ENCODE measurements around the gene VCL.
"Not testable (repeated sequence)": the region's sequence is repeated elsewhere in the genome, so short reads cannot be mapped to it uniquely, and the experiment has no call there.

VCL gene

DNA sequence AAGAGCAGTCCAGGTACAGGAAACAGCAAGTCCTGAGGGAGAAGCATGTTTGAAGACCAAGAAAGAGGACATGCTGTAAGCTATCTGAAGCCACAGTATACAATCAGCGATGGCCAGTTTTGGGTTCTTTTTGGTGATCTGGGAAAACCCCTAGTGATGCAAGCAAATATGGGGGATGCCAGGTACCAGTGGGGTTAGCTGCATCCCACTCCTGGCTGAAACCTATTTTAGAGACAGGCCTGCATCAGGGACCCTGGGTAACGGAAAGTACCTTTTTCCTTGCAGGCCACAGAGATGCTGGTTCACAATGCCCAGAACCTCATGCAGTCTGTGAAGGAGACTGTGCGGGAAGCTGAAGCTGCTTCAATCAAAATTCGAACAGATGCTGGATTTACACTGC is 119.8 kb downstream of the VCL start:
- DNase-seq, result no peak

DNA sequence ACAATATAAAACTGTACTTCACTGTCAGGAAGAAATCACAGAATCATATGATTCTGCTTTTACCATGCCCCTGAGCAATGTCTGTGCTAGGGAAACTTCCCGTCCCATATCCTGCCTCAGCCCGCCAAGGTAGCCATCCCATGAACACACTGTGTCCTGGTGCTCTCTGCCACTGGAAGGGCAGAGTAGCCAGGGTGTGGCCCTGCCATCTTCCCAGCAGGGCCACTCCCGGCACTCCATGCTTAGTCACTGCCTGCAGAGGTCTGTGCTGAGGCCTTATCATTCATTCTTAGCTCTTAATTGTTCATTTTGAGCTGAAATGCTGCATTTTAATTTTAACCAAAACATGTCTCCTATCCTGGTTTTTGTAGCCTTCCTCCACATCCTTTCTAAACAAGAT is 120.9 kb downstream of the VCL start:
- DNase-seq, result no peak

DNA sequence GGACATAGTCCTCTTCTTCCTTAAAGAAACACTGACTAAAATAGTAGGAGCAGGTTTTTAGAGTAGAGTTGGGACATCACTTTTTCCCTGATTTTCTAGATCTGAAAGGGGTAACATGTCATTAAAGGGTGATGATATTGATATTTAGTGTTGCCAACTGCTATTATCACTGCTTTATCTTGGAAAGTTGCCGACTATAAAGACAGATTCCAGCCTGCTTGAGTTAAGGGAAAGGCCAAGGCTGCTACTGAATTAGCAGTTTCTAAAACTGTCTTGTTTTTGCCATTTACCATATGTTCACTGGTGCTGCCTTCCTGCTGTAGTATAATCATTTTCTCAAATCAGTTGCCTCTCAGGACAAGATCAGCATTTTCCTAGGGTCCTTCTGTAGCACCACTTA is 123.0 kb downstream of the VCL start:
- DNase-seq, result no peak

DNA sequence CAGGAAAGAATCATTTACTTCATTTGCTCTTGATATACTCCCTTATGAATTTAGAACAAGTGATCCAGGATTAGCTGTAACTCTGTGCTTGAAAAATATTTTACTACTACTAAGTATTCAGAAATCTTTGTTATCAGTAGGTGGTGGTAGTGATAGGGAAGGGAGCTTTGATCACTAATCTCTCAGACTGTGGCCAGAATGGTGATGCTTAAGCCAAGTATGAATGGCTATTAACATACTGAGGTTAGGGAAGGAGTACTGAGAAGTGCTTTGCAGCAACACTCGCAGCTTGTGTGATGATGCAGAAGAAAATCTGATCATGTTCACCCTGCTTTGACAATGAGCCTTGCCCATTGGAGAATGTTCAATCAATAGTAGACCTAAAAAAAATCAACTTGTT is 123.5 kb downstream of the VCL start:
- no peak for DNase-seq

DNA sequence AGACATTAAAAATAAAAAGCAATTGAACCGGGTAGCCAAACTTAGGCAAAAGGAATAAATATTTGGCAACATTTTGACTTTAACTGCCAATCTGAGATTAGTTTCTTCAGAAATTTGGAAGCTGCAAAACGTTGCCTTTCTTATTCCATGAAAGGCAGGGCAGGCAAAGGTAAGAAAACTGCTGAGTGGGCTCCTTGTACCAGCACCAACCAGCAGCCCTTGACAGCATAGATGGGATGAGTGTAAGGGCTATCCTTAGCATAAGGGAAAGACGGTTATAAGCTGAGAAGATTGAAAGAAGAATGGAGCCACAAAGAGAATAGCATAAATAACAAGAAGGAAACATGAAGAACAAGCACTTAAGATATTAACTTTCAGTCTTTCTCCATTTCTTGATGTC is 124.1 kb downstream of the VCL start:
- DNase-seq, result no peak

DNA sequence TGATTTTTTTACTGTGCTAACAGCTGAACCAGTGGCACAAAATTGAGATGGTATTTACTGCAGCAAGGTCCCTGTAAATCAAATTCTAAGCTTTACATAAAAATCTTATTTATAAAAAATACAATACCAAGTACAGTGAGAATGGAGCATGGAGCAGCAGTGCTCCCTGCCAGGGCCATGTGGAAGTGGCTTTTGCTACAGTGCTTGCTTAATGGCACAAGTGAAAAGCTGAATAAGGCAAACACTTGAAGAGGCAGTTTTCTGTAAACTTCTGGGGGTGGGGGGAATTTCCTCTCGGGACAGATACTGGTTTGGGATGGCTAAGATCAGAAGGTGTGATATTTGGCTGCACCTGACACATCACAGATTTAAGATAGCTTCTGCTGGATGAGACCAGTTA is 125.2 kb downstream of the VCL start:
- DNase-seq, result no peak

DNA sequence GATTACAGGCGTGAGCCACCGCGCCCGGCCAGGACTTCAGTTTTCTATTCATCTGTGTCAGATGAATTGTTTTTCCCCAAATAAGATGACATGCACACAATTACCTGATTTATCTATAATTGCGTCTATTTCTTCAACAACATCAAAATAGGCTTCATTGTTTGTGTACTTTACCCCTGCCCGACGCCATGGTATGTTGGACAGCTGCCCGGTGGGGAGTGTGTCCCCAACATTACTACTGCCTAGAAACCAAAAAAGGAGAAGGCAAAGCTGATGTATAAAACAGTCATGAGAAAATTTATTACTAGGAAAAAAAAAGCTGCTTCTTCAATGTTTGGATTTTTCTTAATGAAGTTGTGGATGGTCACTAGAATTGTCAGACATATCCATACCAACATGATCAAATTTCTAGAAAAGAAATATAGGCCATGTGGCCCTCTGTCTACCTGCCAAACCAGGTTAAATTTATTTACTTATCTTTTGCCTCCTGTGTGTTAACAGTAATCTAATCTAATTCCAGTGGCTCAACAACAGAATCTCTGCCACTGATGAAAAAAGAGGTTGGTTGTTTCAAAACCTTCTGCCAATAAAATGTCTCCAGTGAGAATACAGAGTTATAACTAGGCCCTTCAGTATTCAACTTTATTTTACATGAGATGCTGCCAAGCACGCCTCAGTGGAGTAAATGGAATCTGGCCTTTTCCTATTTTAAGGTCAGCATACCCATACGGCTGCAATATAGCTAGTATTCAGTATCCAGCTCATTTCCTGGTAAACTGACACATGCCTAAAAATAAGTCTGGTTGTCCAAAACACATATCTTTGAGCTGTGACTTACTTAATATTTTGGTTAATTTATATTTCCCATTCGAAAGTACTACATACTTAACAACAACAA is 136.3 kb downstream of the VCL start:
- DNase-seq, result peak; percentile 18

DNA sequence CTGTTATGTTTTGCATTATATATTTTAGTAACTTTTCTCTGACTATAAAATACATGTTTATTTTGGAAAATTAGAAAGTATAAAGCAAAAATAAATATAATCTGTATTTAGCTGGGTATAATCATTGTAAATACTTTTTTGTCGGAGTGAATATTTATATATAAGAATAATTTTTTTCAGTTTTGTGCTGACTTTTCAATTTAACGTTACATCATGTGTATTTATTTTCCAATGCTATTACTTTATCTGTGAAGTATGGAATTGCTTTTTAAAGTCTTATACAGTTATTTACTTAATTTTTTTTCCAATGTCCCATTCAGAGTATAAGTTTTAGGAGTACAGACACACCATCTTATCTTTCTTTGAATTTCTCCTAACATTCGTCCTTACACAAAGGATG is 137.5 kb downstream of the VCL start:
- DNase-seq, result no peak

DNA sequence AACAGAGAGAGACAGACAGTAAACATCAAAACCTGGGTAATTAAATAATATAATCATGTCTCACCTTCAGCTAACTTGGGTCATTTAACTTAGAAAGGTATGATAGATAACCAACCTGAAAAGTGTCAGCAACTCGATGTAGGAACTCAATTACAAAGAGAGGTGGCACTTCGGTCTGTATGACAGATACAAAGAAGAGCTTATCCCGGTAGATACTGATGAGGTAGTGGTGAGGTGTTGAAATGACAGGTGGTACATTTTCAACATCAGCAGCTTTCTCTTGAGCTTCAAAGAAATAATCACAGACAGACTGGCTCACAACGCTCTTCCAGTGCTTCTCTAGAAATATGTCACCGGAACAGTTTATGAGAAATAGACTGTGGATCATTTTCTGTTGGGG is 140.1 kb downstream of the VCL start:
- peak; percentile 4 for DNase-seq

DNA sequence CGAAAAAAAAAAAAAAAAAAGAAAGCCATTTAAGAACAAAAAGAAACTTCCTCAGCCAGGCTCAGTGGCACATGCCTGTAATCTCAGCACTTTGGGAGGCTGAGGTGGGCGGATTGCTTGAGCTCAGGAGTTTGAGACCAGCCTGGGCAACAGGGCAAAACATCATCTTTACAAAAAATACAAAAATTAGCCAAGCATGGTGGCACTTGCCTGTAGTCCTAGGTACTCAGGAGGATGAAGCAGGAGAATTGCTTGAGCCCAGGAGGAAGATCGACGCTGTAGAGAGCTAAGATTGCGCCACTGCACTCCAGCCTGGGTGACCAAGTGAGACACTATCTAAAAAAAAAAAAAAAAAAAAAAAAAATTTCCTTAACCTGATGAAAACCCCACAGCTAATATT is 140.7 kb downstream of the VCL start:
- not testable (repeated sequence) for DNase-seq

DNA sequence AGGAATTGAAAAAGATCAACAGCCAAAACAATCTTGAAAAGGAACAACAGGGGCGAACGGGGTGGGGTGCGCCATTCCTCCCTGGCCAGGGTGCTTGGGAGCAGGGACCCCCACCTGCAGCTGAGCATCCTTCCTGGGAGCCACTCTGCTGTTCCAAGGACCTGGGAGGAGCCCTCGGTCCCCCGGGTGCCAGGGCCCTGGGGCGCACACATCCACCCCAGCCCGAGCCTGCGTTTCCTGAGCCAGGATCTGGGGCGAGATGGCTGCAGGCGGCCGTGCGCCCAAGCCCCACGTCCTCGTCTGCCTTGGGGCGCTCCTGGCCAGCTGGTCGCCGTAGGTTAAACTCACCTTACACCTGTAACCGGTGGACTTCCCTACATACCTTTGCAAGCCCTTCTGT is 142.1 kb downstream of the VCL start:
- no peak for DNase-seq

DNA sequence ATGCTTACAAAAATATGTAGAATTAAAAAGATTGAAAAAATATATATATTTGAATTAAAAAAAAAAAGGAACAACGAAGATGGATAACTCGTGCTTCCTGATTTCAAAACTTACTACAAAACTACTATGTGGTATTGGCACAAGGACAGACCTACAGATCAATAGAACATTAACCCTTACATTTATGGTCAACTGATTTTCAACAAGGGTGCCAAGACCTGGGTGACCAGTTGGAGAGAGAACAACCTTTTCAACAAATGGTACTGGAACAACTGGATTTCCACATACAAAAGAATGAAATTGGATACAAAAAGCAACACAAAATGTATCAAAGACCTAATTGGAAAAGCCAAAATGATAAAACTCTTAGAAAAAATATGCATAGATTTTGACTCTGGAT is 142.6 kb downstream of the VCL start:
- no peak for DNase-seq

DNA sequence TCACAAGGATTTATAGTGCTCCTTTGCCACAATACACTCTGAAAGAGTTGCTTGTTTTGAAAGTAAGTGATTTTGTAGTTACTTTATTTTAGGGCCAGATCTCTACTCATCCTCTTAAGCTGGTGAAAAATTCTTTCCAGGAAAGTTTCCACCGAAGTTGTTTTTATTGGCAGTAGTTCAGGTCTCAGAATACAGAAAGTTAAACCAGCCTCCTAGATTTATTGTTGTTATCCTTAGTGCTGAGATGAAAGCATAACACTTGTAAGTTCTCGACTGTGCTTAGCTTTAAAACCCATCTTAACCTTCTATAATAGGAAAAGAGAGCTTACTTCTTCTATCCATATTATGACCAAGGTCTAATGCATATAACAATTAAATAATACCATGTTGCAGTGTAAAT is 147.2 kb downstream of the VCL start:
- no peak for DNase-seq

DNA sequence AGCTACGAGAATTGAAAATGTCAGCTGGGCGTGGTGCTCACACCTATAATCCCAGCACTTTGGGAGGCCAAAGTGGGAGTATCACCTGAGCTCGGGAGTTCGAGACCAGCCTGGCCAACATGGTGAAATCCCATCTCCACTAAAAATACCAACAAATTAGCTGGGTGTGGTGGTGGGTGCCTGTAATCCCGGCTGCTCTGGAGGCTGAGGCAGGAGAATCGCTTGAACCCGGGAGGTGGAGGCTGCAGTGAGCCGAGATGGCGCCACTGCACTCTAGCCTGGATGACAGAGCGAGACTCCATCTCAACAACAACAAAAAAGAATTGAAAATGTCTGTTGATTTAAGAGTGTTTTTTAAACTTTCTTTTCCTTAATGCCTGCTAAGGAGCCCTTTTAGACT is 149.1 kb downstream of the VCL start:
- DNase-seq, result not testable (repeated sequence)

DNA sequence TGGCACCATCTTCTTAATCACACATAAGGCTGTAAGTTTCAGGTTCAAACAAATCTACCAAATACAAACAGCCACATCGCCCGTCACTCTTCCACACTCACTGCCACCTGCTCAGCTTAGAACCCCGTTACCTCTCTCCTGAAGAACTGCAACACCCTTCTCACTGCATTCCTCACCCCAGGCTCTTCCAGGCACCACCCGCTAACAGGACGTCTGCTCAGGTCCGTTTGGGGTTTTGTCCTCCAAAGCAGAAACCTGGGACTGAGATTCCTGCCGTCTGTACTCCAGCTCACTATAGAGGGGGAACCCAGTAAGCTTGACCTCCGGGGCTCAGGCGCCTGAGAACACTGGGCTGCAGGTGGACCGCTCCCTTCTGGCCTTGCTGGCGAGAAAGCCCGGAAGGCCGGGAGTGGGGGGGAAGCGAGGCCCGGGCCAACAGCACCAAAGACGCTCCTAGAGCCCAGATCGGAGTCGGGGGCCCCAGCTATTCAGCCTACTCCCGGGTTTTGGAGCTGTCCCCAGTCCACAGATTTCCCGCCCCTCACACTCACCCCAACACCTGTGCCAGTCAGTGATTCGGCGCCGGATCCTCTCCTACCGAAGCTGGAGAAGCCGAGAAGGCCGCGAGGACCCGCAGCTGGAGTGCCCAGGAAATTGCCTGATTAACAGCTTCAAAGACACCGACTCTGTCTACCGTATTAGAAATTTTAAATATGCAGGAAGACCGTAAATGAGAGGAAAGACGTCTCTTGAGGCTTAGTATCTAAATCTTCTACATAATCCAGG is 152.5 kb downstream of the VCL start, which contains the start of gene AP3M1:
TSS of gene AP3M1 (minus strand) at position 625 of the 786 bp plus-strand sequence. CDS start 12,449 bp downstream, outside the sequence.
- peak; percentile 92 for DNase-seq

DNA sequence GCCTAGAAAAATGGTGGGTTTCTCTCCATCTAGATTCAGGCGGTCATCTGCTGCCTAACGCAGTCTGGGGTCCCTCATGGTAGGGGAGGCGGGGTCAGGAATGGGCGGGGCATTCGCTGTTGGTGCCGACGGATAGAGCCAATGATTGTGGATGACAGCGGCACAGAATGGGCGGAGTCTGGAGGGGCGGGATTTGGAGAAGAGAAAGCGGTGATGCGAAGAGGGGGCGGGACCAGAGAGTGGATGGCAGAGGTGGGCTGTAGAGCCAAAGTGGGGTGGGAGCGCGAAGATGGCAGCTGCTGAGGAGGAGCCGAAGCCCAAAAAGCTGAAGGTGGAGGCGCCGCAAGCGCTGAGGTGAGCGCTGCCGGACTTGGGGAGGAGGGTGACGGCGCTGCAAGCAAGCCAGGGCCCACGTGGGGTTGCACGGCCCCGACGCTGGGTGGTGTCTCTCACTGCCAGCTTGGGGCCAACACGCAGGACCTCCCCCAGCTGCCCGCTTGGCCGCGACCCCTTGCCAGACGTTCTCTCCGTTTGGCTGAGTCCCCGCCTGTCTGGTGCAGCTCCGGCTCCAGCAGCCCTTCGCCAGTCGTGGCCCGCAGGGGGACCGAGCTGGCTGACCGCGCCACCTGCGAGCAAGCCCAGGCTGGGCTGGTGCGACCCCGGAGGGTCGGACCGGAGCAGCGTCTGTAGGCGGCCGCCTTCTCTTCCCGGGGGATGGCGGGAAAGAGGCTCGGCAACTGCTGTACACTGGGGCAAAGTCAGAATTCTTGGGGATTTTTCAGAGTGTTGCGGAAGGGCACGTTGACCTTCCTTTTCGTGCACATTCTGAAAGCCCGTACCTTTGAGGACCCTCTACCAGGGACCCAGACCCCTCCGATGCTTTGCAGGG is 153.3 kb downstream of the VCL start, which contains the start of gene ADK:
TSS of gene ADK (plus strand) at position 232 of the 889 bp plus-strand sequence. CDS start at position 290, 58 bp downstream.
- peak; percentile 99 for DNase-seq

DNA sequence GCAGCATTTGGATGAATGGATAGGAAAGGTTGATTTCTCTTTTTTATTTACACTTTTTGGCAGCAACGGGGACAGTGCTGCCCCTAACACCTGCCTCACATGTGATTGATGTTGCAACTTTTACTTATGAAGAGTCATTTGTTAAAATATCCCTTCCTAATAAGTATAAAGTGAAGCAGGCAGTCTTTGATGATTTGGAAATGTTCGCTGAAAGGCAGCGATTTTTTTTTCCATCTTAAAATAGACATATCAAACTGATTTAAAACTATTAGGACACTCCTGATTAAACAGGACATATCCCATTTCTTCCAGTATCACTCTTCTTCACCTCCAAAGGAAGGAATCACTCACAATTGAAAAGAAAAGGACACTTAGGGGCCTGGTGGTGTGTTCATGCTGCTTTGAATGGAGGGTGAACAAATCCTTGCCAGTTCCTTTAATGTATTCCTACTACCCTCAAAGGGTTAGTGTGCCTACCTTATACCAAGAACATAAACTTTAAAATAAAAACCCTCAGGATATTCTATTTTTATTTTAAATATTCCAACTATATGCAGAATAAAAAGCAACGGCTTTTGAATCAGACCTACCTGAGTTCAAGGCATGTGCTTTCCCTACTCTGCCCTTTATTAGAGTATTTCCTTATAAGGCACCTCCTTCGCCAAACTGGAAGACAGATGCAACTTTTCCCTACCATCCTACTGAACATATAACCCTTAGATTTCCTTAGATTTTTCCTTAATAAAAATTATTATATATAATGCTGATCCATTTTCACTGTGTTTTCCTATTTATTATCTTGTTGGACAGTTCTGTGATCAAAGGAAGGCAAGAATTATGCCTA is 154.2 kb downstream of the VCL start:
- peak; percentile 6 for DNase-seq

DNA sequence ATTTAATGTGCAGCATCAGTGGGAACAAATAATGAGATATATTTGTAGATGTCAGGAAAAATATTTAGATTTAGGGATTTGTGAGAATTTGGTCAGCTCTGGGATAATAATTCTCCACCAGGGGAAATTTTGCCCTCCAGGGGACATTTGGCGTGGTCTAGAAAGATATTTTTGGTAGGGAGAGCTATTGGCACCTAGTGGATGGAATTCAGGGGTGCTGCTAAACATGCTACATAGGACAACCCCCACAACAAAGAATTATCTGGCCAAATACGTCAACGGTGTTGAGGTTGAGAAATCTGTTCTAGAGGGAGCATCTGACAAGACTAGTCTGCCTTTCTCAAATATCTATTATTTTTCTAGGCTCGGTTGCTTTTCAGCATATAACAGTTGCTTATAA is 155.2 kb downstream of the VCL start:
- no peak for DNase-seq

DNA sequence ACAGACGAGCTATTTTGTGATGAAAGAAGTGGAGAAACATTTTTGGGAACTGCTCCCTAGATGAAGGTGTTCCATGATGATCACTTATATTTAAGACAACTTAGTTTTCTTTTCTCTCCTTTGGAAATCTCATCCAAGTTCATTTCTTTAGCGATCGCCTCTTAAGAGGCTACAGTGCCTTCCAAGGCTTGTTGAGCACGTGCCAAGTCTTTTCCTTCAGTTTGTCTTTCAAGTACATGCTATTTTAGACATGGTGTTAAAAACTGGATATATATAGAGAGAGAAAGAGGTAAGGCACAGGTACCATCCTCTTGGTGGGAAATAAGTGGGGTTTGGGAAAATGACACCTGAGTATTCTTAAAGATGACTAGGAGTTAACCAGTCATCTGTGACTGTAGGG is 155.8 kb downstream of the VCL start:
- no peak for DNase-seq

DNA sequence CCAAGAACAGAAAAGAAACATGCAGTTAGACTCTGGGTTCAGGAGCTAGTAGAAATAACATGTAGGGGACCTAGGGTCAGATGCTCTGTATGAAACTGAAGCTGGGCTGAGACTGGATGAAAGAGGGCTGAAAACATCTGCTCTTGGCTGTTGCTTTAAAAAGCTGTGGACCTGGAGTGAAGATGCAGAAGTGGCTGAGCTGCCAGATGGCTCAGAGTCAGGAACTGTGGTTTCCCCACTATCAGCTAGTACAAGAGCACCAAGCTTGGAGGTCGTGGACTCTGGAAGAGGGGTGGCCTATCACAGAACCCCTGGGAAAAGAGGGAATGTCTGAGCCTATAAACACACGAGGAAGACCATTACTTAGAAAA is 159.0 kb downstream of the VCL start:
- no peak for DNase-seq

DNA sequence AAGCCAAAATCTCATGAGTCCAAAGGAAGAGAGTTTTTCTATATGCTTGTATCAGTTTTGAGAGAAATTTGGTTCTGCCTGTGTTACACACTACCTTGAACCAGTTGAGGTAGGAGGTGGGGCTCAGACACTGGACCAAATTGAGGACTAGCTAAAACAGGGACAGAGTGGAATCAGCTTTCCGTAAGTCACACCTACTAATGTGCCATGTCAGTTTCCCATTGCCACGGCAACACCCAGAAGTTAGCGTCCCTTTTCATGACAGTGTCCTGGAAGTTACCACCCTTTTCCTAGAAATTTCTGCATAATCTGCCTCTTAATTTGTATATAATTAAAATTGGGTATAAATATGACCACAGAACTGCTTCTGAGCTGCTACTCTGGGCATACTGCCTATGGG is 162.1 kb downstream of the VCL start:
- DNase-seq, result no peak
